HL-60 (cell line): ENCODE data around the gene KRT77.

ENCODE experiments used
- CTCF ChIP-seq: IDR thresholded peaks from one replicate; pipeline ENCODE4 v1.5.1; 2011; ENCODE audit warnings: low read length, control low read depth, inconsistent platforms; ENCODE audit not compliant: insufficient read depth
- GABPA ChIP-seq: IDR thresholded peaks from 2 replicates; pipeline ENCODE4 v1.6.1; 2012; ENCODE audit warnings: low read depth
- POLR2AphosphoS5 ChIP-seq: IDR thresholded peaks from 2 replicates; pipeline ENCODE4 v1.6.1; 2012; ENCODE audit warnings: low read depth

- TF ChIP-seq CTCF: no peak
- no peak for TF ChIP-seq GABPA
- no peak for TF ChIP-seq POLR2AphosphoS5
These were observed 57.3 kb downstream of the KRT77 start for GRCh38 chr12:52645982-52646381.
